ACHN (cell line): ENCODE results near the gene PHYKPL.
A peak's percentile ranks its signal among the peaks of the same experiment; 100 is the strongest.
"Not testable (repeated sequence)": the region's sequence is repeated elsewhere in the genome, so short reads cannot be mapped to it uniquely, and the experiment has no call there.

Source experiments
- DNase-seq: peaks from one replicate; pipeline ENCODE4 v3.0.0-alpha.2; 2015
- in situ Hi-C: cut with HindIII; loops from 2 replicates; pipeline ENCODE4 v1.10.0; 2017; ENCODE audit warnings: low sequenced_read_pairs, low pct_ligation_motif_present, low pct_unique_long_range_greater_than_20kb

PHYKPL gene

GRCh38 chr5:178242416-178242815 is 9.8 kb upstream of the PHYKPL start:
- in situ Hi-C loops, result no loop called here
- DNase-seq, result no peak

DNA sequence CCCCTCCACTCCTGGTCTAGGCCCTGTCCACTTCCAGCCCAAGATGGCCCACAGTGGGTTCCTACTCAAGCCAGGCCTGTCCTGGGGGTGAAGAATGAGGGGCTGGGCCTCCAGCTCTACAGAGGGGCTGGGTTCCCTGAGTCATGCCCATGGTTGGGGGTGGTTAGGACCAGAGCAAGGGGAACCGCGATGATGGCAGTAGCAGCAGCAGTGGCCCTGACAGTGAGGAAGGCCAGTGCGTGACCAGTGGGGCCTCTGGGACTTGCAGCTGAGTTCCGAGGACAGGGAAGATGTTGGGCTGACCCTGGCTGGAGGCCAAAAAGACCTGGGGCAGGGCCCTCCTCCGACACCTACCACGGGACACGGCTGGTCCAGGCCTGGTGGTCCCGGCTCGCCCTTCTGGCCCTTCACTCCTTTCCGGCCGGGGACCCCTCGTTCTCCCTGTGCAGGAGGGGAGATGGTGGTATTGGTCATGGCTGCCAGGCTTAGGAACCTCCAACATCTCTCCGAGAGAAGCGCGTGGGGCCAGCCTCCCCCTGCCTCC is 9.2 kb upstream of the PHYKPL start:
- in situ Hi-C loops, result no loop called here
- no peak for DNase-seq

DNA sequence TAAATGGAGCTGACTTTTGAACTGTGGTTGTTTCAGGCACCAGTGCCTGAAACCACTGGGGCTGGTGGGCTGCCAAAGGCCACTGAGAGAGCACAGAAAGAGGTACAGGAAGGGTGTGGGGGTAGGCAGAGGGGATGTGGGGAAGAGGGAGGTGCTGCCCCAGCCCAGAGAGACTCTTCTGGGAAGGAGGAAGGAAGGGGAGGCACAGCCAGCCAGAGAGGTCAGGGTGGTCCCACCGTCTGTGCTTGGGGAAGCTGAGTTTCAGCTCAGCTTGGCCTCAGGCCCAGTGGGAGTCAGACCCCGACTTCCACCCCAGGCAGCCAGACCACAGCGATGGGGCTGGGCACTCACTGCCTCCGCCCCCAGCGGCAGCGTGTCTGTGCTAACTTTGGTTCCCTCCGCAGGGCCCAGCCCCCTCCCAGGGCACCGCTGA is 8.6 kb upstream of the PHYKPL start:
- in situ Hi-C loops, result no loop called here
- DNase-seq, result no peak

GRCh38 chr5:178240766-178241165 is 8.2 kb upstream of the PHYKPL start:
- no peak for DNase-seq
- in situ Hi-C loops, result no loop called here

- in situ Hi-C loops, result no loop called here
- no peak for DNase-seq
Observed at GRCh38 chr5:178240341-178240741, 7.7 kb upstream of the PHYKPL start.

DNA sequence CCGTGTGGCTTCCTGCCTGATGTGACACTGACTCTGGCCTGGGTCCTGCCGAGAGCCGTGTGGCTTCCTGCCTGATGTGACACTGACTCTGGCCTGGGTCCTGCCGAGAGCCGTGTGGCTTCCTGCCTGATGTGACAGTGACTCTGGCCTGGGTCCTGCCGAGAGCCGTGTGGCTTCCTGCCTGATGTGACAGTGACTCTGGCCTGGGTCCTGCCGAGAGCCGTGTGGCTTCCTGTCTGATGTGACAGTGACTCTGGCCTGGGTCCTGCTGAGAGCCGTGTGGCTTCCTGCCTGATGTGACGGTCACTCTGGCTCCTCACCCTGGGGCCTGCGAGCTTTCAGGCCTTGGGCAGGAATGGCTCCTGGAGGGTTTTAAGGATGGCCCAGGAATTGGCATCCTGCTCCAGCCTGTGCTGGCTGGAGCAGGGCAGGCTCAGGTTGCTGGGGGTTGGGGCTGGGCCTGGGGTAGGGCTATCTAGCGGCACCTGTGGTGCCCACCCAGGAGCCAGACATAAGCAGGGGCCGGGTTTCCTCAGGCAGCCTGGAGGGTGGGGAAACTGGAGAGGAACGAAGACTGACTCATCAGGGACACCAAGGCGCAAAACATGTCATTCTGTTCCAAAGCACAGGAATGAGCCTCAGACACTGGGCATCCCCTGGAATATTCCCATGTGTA is 7.2 kb upstream of the PHYKPL start:
- in situ Hi-C loops, DNase-seq: not testable (repeated sequence)

DNA sequence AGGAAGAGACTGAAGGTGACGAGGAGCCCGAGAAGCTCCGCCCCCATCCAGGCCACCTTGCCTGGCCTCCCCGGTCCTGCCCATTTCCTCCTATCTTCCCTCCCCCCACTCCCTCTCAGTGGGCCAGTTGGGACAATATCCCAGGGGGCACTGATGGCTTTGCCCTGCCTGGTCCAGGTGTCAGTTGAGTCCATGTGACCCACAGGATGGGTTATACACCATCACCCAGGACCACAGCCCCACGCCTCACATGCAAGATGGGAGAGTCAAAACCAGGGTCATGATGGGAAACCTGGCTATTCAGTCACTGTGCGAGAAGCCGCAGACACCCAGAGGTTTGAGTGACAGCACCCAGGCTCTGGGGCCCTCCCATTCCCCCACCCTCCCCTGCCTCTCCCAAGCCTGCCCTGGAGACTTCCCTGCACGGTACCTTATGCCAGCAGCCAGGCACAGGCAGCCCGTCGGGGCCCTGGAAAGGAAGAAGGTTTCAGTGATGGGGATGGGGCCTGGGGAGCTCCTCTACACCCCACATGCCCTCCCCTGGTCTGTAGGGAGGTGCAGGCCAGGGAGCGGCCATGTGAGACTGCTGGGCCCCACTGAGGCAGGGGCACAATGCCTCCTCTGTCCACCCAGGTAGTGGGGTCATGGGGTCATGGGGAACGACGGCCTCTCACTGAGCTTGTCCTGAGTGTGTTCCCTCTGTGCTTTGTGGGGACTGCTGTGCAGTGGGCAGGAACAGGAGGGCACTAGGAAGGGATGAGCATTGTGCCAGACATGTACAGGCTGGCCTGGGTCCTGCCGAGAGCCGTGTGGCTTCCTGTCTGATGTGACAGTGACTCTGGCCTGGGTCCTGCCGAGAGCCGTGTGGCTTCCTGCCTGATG is 6.3 kb upstream of the PHYKPL start:
- no peak for DNase-seq
- in situ Hi-C loops, result no loop called here

DNA sequence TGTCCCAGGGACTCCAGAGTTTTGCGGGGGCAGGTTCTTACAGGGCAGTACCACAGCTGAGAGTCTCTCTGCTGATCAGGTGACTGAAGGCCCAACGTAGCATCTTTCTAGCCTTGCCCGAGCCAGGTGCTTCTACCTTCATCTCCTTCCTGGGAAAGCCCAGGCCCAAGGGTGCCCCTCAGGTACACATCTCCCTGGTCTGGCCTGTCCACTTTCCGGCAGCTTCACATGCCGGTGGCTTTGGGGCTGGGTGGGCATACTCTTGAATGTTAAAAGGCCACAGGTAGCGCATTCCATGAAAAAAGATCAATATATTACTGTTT is 5.7 kb upstream of the PHYKPL start:
- no peak for DNase-seq
- in situ Hi-C loops, result no loop called here

- DNase-seq, result no peak
- in situ Hi-C loops, result no loop called here
Observed at GRCh38 chr5:178237431-178238312, 5.1 kb upstream of the PHYKPL start.

- no peak for DNase-seq
- in situ Hi-C loops, result no loop called here
Observed at GRCh38 chr5:178236679-178237078, 4.1 kb upstream of the PHYKPL start.

DNA sequence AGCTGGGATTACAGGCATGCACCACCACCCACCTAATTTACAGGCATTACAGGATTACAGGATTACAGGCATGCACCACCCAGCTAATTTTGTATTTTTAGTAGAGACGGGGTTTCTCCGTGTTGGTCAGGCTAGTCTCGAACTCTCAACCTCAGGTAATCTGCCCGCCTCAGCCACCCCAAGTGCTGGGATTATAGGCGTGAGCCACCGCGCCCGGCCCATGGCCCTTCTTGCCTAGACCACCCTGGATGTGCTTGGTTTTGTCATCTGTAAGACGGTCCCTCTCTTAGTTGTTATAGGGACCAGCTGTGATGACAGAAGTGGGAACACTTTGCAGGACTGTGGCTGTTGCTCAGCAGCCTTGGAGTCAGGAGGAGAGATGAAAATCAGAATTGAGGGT is 3.5 kb upstream of the PHYKPL start:
- DNase-seq, result no peak
- in situ Hi-C loops, result no loop called here

GRCh38 chr5:178235588-178235974 is 3.0 kb upstream of the PHYKPL start:
- in situ Hi-C loops, result no loop called here
- no peak for DNase-seq

GRCh38 chr5:178234750-178235587 is 2.4 kb upstream of the PHYKPL start:
- peak; percentile 67 for DNase-seq
- in situ Hi-C loops, result no loop called here

GRCh38 chr5:178234121-178234749 is 1.6 kb upstream of the PHYKPL start:
- DNase-seq, result no peak
- in situ Hi-C loops, result no loop called here

- DNase-seq, result no peak
- in situ Hi-C loops, result no loop called here
Observed at GRCh38 chr5:178232920-178233429, 373 bp upstream of the PHYKPL start.

DNA sequence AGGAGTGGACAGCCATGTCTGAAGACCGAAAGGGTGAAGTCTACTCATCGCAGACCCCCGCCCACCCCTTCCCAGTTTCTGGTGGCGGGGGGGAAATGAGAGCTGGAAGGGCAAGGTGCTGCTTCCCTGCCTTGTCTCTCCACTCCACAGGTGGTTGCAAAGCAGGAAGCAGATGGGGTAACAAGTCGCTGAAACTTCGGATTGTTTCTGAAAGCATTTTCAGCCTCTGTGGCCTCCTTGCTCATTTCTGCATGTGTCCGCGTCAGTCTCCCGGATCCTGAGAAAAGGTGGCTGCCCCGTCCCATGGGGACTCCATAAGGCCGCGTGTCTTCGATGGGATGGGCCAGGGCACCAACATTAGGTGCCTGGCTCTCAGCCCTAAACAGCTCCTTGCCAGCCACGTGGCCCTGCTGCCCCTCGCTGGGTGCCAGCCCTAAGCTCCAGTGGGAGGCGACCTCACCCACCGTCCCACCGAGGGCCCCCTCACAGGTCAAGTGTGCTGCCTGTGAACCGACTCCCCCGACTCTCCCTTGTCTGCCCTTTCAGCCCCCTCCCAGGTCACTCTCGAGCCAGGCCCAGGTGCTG is 971 bp downstream of the PHYKPL start:
- in situ Hi-C loops, result no loop called here
- DNase-seq, result no peak

DNA sequence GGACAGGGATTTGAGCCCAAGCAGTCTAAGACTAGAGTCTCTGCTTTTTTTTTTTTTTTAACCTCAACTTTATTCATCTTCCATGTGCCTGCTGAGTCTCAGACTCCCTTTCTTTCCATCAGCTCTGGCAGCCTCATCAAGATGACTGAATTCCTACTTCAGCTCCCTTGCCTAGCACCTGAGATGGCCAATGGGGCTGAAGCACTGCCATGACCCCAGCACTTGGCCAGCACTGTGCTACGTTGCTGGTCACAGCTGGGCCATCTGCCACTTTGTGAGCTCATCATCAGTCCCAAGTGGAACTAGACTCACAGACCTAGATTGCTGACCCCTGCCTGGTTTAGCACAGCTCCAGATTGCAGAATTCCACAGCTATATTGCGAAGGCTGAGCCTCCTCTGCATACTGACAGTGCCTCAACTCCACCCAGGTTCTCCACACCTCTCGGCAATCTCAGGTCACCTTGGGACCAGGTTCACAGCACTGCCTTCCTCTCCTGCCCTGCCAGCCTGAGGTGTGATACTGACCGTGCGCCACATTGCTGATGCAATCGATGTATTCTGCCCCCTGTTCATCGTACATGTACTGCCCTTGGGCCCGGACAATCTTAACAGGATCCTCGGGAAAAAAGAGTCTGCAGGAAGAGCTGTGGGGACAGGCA is 1.6 kb downstream of the PHYKPL start:
- in situ Hi-C loops, result no loop called here
- no peak for DNase-seq
